Breast epithelium (tissue), 4 donors: ENCODE measurements around the gene SPATA2L. TPM values are rescaled to one million over a fixed set of nuclear protein-coding genes. Genes with fewer than 3 reads are reported as not detected.
"Not testable (repeated sequence)": the region's sequence is repeated elsewhere in the genome, so short reads cannot be mapped to it uniquely, and the experiment has no call there.

ENCODE experiments used
- DNase-seq, 2 donors: peaks; one replicate each; pipeline ENCODE4 v3.0.0-alpha.2; 2019; ENCODE audit warnings: low spot score in 2 of 2
- H3K27ac ChIP-seq, 2 donors: fragments of 200-600 bp; sonication (generic) in 1 of 2; one replicate each; pipeline ENCODE4 v1.5.1; 2016 to 2019; ENCODE audit warnings: mild to moderate bottlenecking in 1 of 2
- H3K27me3 ChIP-seq, 2 donors: fragments of 200-600 bp; sonication (generic) in 1 of 2; one replicate each; pipeline versions ENCODE4 v1.5.1 to v1.6.0; 2017 to 2019; ENCODE audit warnings: control low read depth in 1 of 2, mild to moderate bottlenecking in 1 of 2
- H3K36me3 ChIP-seq: fragments of 200-600 bp; one replicate; pipeline ENCODE4 v1.5.1; 2019
- H3K4me1 ChIP-seq, 2 donors: fragments of 200-600 bp; sonication (generic); one replicate each; pipeline ENCODE4 v1.5.1; 2016 to 2019; ENCODE audit warnings: control low read depth in 1 of 2
- H3K4me3 ChIP-seq, 3 donors: fragments of 200-600 bp; sonication (generic); 1 replicate in 2 of 3; 2 replicates in 1 of 3; pipeline ENCODE4 v1.5.1; 2016 to 2019; ENCODE audit warnings: mild to moderate bottlenecking in 3 of 3, moderate library complexity in 2 of 3
- H3K9me3 ChIP-seq, 2 donors: fragments of 200-600 bp; sonication (generic) in 1 of 2; one replicate each; pipeline ENCODE4 v1.5.1; 2016 to 2019; ENCODE audit warnings: control low read depth in 1 of 2
- POLR2A ChIP-seq: fragments of 450-650 bp; IDR thresholded peaks from one replicate; pipeline ENCODE4 v1.6.1; 2016; ENCODE audit warnings: antibody characterized with exemption, mild to moderate bottlenecking, moderate library complexity
- POLR2AphosphoS5 ChIP-seq, 3 donors: sonication (generic); formaldehyde crosslinking; IDR thresholded peaks; one replicate each; pipeline ENCODE4 v1.6.1; 2017; ENCODE audit warnings: antibody characterized with exemption in 3 of 3
- intact Hi-C: fragments of 100-400 bp; cut with DNase I; formaldehyde crosslinking; loops from one replicate; pipeline ENCODE4 v1.15.1; 2023; ENCODE audit warnings: low total_unique reads
- total RNA-seq, 3 donors: library from RNA; depleted of rRNA; stranded (reverse); fragments of >200 nt; gene quantifications; one replicate each; pipeline ENCODE4 v1.1.0, GENCODE V29; 2016
- TF ChIP-seq, protein P1 (sequence below), 3 donors: fragments of 450-650 bp; IDR thresholded peaks; one replicate each; pipeline ENCODE4 v1.5.1; 2016 to 2017; ENCODE audit warnings: antibody characterized with exemption in 3 of 3, mild to moderate bottlenecking in 3 of 3, moderate library complexity in 3 of 3

The SPATA2L gene
- total RNA-seq, 3 donors from 2014 or later: 9.0 to 15.1 (median 14.3) TPM

- no peak for TF ChIP-seq POLR2A
- no peak for TF ChIP-seq POLR2AphosphoS5 (IDR thresholded peaks at IDR 0.05)
- TF ChIP-seq, protein P1, sequence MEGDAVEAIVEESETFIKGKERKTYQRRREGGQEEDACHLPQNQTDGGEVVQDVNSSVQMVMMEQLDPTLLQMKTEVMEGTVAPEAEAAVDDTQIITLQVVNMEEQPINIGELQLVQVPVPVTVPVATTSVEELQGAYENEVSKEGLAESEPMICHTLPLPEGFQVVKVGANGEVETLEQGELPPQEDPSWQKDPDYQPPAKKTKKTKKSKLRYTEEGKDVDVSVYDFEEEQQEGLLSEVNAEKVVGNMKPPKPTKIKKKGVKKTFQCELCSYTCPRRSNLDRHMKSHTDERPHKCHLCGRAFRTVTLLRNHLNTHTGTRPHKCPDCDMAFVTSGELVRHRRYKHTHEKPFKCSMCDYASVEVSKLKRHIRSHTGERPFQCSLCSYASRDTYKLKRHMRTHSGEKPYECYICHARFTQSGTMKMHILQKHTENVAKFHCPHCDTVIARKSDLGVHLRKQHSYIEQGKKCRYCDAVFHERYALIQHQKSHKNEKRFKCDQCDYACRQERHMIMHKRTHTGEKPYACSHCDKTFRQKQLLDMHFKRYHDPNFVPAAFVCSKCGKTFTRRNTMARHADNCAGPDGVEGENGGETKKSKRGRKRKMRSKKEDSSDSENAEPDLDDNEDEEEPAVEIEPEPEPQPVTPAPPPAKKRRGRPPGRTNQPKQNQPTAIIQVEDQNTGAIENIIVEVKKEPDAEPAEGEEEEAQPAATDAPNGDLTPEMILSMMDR (IDR thresholded peaks at IDR 0.05): no peak
- H3K4me3 ChIP-seq: no peak overlapping the region
- intact Hi-C loops: no loop called here
- no peaks in the 10 kb centered on the region for H3K9me3 ChIP-seq
- H3K27ac ChIP-seq: peak overlapping the region in 1 of 2 donors; percentile 7
- H3K36me3 ChIP-seq: no peaks in the 10 kb centered on the region
- H3K27me3 ChIP-seq: no peaks in the 10 kb centered on the region
- no peak for DNase-seq
- H3K4me1 ChIP-seq: no peaks in the 10 kb centered on the region
Observed at GRCh38 chr16:89695086-89695874, 6.2 kb downstream of the SPATA2L start.

GRCh38 chr16:89694784-89695085 is 6.8 kb downstream of the SPATA2L start:
- intact Hi-C loops, H3K9me3 ChIP-seq, H3K36me3 ChIP-seq, DNase-seq, H3K4me3 ChIP-seq, H3K4me1 ChIP-seq, H3K27me3 ChIP-seq: not testable (repeated sequence)
- peak overlapping the region in 1 of 2 donors; percentile 7 for H3K27ac ChIP-seq

DNA sequence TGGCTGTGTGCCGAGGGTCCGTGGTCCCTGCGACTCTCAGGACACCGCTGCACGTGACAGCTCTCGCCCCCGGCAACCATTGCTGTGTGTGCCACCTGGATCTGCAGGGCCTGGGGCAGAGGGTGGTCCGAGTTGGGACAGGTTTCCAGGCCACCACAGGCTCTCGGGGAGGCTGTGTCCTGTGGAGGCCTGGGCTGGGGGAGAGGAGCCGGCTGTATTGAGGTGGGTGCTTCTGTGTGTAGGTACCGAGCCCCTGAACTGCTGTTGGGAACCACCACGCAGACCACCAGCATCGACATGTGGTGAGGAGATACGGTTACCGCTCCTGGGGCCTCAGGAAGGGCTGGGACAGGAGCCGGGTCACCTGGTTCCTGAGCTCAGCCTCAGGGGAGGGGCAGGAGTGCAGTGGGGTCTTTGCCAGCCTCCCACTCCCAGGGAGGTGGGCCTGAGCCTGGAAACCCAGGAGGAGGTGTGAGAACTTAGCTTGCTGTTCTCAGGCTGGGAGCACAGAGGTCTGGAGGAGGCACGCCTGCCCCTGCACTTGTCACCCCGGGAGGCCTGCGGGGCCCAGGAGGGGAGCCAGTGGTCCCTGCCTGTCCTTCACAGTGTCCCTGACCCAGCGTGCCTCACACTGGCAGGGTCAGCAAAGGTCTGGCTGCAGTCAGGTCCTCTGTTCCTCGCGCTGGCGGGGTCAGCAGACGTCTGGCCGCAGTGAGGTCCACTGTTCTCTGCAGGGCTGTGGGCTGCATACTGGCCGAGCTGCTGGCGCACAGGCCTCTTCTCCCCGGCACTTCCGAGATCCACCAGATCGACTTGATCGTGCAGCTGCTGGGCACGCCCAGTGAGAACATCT is 7.3 kb downstream of the SPATA2L start:
- intact Hi-C loops: no loop called here
- H3K4me1 ChIP-seq: no peaks in the 10 kb centered on the region

DNA sequence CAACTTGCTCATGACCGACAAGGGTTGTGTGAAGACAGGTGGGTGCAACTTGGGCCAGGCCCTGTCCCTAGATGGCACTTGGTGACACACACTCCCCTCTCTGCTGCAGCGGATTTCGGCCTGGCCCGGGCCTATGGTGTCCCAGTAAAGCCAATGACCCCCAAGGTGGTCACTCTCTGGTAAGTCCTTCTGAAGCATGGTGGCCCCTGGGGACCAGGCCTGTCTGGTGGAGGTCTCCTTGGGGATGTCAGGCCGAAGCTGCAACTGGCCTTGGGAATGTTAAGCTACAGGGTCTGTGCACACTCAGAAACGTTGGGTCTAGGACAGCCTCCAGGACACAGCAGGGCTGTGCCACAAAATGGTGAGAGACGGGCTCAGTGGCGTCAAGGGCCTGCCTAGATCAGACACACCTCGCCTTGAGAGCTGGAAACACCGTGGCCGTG is 8.2 kb downstream of the SPATA2L start:
- DNase-seq: no peak
- no peaks in the 10 kb centered on the region for H3K9me3 ChIP-seq
- intact Hi-C loops: no loop called here
- no peaks in the 10 kb centered on the region for H3K36me3 ChIP-seq
- no peaks in the 10 kb centered on the region for H3K4me1 ChIP-seq
- H3K27ac ChIP-seq: no peak overlapping the region
- TF ChIP-seq POLR2AphosphoS5 (IDR thresholded peaks at IDR 0.05) (no peak), POLR2A (no peak)
- TF ChIP-seq, protein P1 (IDR thresholded peaks at IDR 0.05): no peak
- H3K4me3 ChIP-seq: no peak overlapping the region
- H3K27me3 ChIP-seq: no peaks in the 10 kb centered on the region

More for the DNA sequence above, 7.3 kb downstream of the SPATA2L start:
- Histone ChIP-seq H3K27ac (no peak overlapping the region), H3K9me3 (no peaks in the 10 kb centered on the region), H3K36me3 (no peaks in the 10 kb centered on the region), H3K4me3 (no peak overlapping the region), H3K27me3 (no peaks in the 10 kb centered on the region)
- TF ChIP-seq POLR2AphosphoS5 (IDR thresholded peaks at IDR 0.05): no peak
- TF ChIP-seq POLR2A: no peak
- TF ChIP-seq, protein P1 (IDR thresholded peaks at IDR 0.05): no peak
- DNase-seq: no peak

DNA sequence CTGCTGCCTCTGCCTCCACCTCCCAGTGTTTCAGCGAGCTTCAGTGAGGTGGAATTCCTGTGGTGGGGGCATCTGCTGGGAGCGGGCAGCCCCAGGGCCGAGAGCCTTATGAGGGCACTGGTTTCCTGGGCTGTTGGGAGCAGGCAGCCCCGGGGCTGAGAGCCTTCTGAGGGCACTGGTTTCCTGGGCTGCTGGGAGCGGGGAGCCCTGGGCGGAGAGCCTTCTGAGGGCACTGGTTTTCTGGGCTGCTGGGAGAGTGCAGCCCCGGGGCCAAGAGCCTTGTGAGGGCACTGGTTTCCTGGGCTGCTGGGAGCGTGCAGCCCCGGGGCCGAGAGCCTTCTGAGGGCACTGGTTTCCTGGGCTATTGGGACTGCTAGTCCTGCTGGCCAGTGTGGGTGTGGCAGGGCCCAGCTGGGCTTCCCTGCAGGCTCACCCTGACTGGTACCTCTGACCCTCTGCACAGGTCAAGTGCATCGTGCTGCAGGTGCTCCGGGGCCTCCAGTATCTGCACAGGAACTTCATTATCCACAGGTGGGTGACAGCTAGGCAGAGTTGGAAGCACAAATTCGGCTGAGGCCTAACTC is 9.4 kb downstream of the SPATA2L start:
- H3K4me3 ChIP-seq: no peak overlapping the region
- H3K27me3 ChIP-seq: no peaks in the 10 kb centered on the region
- H3K27ac ChIP-seq: no peak overlapping the region
- DNase-seq: no peak
- peaks cover 7% of the 10 kb centered on the region in 2 donors for H3K4me1 ChIP-seq
- TF ChIP-seq POLR2A: no peak
- TF ChIP-seq, protein P1 (IDR thresholded peaks at IDR 0.05): no peak
- no peak for TF ChIP-seq POLR2AphosphoS5 (IDR thresholded peaks at IDR 0.05)
- intact Hi-C loops: no loop called here
- no peaks in the 10 kb centered on the region for H3K36me3 ChIP-seq
- H3K9me3 ChIP-seq: no peaks in the 10 kb centered on the region
